Skin of body (tissue), 2 donors: ENCODE data around the gene RTF2. TPM values are rescaled to one million over a fixed set of nuclear protein-coding genes. Genes with fewer than 3 reads are reported as not detected.
"Not testable (repeated sequence)": the region's sequence is repeated elsewhere in the genome, so short reads cannot be mapped to it uniquely, and the experiment has no call there.

ENCODE experiments used
- DNase-seq: peaks from one replicate; lab custom pipeline; 2025; lab: John Stamatoyannopoulos, UW
- total RNA-seq: library from RNA; depleted of rRNA; stranded (reverse); fragments of >200 nt; gene quantifications from one replicate; pipeline ENCODE4 v1.2.3, GENCODE V29; 2014

Gene RTF2
- total RNA-seq, 1 donor from 2014 or later, result 44.7 TPM

GRCh38 chr20:56488566-56488965 is 20.1 kb downstream of the RTF2 start:
- no peak for DNase-seq

GRCh38 chr20:56501116-56501515 is 32.7 kb downstream of the RTF2 start:
- DNase-seq, result no peak

- no peak for DNase-seq
These were observed 35.5 kb downstream of the RTF2 start for GRCh38 chr20:56503916-56504315.

GRCh38 chr20:56504373-56505005 is 36.1 kb downstream of the RTF2 start:
- DNase-seq, result no peak

GRCh38 chr20:56506103-56506502 is 37.7 kb downstream of the RTF2 start:
- no peak for DNase-seq

GRCh38 chr20:56511926-56512325 is 43.5 kb downstream of the RTF2 start:
- no peak for DNase-seq

- no peak for DNase-seq
These were observed 45.0 kb downstream of the RTF2 start for GRCh38 chr20:56513161-56514150.

GRCh38 chr20:56516631-56517030 is 48.2 kb downstream of the RTF2 start:
- DNase-seq, result no peak

- DNase-seq, result no peak
These were observed 48.8 kb downstream of the RTF2 start for GRCh38 chr20:56517211-56517610.

GRCh38 chr20:56517641-56518040 is 49.2 kb downstream of the RTF2 start:
- DNase-seq, result no peak

GRCh38 chr20:56518126-56518525 is 49.7 kb downstream of the RTF2 start:
- DNase-seq, result no peak

- DNase-seq, result no peak
These were observed 50.4 kb downstream of the RTF2 start for GRCh38 chr20:56518721-56519398.

- no peak for DNase-seq
These were observed 51.1 kb downstream of the RTF2 start for GRCh38 chr20:56519551-56519950.

GRCh38 chr20:56520180-56520579 is 51.8 kb downstream of the RTF2 start:
- DNase-seq, result no peak

- not testable (repeated sequence) for DNase-seq
These were observed 52.4 kb downstream of the RTF2 start for GRCh38 chr20:56520746-56521354.

- DNase-seq, result no peak
These were observed 53.9 kb downstream of the RTF2 start for GRCh38 chr20:56522311-56522710.

- not testable (repeated sequence) for DNase-seq
These were observed 56.0 kb downstream of the RTF2 start, which contains the start of gene FAM209A for GRCh38 chr20:56524444-56524843. Gene FAM209A, plus strand, starts transcription at chr20:56524744. Its CDS starts 65 bp downstream, at chr20:56524809.

GRCh38 chr20:56527521-56527920 is 59.1 kb downstream of the RTF2 start:
- no peak for DNase-seq

- DNase-seq, result not testable (repeated sequence)
These were observed 64.5 kb downstream of the RTF2 start, which contains the start of gene FAM209B for GRCh38 chr20:56532946-56533345. Gene FAM209B, plus strand, starts transcription at chr20:56533246. Its CDS starts 96 bp downstream, at chr20:56533342.

GRCh38 chr20:56537997-56538396 is 69.6 kb downstream of the RTF2 start:
- no peak for DNase-seq

- DNase-seq, result no peak
These were observed 72.0 kb downstream of the RTF2 start for GRCh38 chr20:56540415-56540814.
